Measurements from ENCODE around the gene CXXC5.
A peak's percentile ranks its signal among the peaks of the same experiment; 100 is the strongest.

CXXC5 gene

DNA sequence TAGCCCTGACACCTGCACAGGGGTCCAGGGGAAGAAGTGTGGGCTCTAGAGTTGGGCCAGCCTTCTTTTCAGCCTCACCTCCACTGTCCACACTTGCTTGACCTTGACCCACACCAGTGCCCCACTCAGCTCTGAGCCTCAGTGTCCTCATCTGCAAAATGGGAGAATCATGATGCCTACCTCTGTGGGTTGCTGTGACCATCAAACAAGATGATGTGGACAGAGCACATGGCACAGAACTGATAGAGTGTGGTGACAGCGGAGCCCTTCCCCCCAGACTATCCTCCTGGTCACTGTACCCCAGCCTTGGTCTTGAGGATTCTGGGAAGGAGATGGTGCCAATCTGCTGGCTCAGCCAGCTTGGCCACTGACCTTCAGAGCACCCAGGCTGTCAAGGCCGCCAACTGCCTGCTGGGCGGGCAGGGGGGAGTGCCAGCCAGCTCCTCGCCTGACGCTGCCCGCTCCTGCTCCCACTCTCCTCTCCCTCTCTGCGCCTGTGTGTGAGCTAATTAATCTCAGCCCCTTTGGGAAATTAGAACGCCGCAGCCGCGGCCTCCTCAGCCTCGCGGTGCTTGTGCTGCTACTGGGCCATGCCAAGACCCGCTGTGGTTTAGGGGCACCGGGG lies 16.7 kb downstream of the CXXC5 start:
- DNase-seq (ENCODE audit: low read depth in 3 of 3): no peak

DNA sequence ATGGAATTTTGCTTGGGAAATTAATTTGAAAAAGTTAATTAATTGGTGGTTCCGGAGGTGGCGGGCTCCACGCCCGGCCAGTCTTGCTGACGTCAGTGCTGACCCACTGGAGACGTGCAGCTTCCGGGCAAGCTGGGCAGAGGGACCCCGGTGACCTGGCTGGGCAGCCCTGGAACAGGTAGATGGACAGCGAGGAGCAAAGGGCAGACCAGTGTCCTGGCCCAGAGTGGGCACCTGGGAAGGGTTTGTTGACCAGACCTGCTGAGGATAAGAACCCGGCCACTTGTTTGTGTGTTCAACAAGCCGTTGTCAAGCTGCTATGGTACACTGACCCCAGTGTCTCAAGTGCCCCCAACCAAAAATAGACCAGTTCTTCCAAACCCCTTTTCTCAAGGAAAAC lies 17.5 kb downstream of the CXXC5 start:
- no peak for DNase-seq (ENCODE audit: low read depth in 3 of 3)

DNA sequence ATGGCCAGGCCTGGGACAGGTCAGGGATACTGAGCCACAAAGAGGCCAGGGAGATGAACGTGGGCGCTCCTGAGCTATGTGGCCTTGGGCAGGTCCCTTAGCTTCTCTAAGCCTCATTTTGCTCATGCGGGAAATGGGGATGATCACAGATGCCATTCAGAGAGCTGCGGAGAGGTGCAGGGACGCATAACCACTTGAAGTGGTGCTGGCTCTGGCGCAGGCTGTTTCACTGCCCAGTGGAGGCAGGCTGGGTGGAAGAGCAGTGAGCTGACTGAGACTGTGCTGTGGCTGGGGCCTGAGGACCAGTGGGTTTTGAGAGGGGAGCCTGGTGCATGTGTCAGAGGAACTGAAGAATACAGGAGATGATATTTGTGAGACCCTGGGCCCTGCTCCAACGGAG lies 18.4 kb downstream of the CXXC5 start:
- no peak for DNase-seq (ENCODE audit: low read depth in 3 of 3)

DNA sequence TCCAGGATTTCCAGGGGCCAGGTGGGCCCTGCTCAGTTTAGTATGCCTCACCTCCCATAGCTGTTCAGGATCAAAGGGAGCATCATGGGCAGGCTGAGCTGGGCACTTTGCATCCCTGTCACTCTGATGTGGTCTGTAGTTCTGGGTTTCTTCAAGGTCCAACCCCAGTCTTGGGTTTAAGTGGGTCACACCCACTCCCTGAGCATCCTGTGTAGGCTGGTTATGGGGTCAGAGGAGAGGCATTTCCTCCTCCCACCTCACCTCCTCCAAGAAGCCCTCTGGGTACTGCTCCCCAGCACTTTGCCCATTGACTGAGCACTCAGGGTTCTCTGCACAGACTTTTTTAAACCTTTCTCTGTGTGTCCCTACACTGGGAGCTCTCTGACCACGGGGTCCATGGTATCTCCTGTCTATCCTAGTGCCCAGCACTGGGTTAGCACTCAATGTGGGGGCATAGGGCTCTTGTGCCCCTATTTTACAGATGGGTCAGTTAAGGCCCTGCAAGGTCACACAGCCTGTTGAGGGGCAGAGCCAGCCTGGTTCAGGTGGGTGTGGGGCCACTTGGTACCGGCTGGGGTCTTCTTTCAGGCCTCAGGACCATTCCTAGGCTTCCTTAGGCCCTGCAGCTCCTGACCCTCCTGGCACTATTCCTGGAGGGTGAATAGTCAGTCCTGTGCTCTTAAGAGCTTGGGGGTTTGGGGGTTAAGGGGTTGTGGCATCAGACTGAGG lies 19.0 kb downstream of the CXXC5 start:
- no peak for DNase-seq (ENCODE audit: low read depth in 3 of 3)

DNA sequence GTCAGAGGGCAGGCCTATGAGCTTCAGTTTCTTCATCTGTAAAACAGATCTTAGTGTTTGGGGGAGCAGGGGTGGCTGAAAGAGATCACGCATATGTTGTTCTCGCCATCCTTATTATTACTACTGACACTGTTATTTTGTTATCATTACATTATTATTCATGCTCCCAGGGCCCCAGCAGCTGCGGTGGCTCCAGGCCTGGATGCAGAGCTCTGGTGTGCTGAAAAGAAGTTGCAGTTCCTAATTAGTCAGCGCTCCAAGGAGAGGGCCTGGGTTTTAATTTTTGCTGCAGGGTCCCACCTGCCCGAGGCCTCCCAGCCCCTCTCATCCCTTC lies 19.5 kb downstream of the CXXC5 start:
- no peak for DNase-seq (ENCODE audit: low read depth in 3 of 3)

- DNase-seq (ENCODE audit: low read depth in 3 of 3): peak in 1 of 3 experiments; percentile 27
Measured at GRCh38 chr5:139668064-139668880, 20.1 kb downstream of the CXXC5 start.

DNA sequence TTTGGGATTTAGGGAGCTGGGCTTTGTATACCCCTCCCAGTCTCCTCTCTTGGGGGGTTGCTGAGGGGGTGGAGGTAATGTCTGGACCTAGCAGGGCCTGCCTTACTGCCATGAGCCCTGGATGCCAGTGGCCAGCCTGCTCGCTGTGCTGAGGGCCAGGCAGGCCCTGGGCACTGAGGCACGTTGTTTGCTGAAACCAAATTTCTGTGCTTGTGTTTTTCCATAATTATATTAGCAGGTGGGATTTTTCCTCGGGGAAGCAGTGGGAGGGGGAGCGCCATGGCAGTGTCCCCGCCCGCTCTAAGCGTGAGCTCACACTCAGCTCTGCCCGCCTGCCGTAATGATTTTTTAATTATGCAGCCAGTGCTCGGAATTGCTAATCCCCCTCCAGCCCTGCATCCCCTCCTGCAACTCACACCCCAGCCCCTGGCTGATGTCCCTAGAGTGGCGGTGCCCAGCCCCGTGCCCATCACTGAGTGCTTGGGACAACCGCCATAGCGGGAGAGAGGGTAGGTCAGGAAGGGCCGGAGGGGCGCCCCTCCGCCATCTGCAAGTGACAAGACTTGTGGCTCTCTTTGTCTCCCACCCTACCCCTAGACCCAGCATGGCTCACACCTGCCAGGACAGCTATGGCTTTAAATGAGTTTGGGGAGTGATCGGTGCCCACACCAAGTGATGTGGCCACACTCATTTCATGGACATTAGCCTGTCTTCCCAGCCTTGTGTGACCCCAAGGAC lies 20.9 kb downstream of the CXXC5 start:
- DNase-seq (ENCODE audit: low read depth in 3 of 3): no peak

DNA sequence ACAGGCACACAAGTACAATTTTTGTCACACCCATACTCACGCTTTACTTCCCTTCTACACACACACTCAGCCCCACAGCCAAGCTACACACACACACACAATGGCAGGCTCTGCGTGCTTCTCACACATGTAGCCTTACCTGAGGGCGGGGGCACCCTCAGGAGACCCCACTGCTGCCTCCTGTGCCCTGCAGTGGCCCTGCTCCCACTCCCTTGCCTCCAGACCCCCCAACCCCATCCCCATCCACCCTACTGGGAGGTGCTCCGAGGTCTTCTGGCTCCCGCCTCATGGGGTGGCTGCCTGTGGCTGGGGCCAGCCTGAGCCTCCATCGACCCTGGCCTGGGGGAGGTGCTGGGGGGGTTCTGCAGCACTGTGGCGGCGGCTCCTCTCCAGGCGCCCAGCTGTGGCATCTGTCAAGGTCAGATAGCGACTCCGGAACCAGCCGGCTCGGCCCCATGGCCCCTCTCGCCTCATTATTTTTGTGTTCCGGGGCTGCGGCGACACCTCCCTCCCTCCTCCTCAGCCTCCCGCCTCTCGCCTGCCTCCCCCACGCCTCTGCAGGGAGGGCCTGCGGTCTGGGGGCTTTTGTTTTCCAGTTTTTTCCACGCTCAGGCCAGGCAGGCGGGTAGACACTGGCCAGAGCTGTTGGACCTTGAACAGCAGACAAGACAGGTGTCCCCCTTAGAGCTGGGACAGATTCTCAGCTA lies 21.7 kb downstream of the CXXC5 start:
- no peak for DNase-seq (ENCODE audit: low read depth in 3 of 3)

- DNase-seq (ENCODE audit: low read depth in 3 of 3): no peak
Measured at GRCh38 chr5:139670369-139671095, 22.4 kb downstream of the CXXC5 start.

- no peak for DNase-seq (ENCODE audit: low read depth in 3 of 3)
Measured at GRCh38 chr5:139671096-139671841, 23.1 kb downstream of the CXXC5 start.

DNA sequence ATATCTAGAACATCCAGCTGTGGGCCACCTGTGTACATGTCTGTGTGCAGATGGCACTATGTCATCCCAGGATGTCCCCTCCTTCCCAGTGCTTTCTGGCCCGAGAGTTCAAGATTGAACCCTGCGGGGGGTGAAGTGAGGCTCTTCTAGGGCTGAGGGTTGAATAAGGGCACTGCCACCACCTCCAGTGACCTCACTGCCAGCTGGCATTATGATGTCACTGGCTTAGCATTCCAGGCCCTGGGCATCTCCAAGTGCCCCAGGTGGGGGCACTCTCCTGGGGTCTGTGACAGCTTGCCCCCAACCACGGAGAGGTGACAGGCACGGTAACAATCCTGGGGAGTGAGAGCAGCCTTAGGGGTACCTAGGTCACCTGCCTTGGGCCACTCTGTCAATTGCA lies 27.1 kb downstream of the CXXC5 start:
- DNase-seq (ENCODE audit: low read depth in 3 of 3): no peak

- no peak for DNase-seq (ENCODE audit: low read depth in 3 of 3)
Measured at GRCh38 chr5:139675825-139676224, 27.7 kb downstream of the CXXC5 start.

- DNase-seq (ENCODE audit: low read depth in 3 of 3): no peak
Measured at GRCh38 chr5:139676406-139676805, 28.3 kb downstream of the CXXC5 start.

DNA sequence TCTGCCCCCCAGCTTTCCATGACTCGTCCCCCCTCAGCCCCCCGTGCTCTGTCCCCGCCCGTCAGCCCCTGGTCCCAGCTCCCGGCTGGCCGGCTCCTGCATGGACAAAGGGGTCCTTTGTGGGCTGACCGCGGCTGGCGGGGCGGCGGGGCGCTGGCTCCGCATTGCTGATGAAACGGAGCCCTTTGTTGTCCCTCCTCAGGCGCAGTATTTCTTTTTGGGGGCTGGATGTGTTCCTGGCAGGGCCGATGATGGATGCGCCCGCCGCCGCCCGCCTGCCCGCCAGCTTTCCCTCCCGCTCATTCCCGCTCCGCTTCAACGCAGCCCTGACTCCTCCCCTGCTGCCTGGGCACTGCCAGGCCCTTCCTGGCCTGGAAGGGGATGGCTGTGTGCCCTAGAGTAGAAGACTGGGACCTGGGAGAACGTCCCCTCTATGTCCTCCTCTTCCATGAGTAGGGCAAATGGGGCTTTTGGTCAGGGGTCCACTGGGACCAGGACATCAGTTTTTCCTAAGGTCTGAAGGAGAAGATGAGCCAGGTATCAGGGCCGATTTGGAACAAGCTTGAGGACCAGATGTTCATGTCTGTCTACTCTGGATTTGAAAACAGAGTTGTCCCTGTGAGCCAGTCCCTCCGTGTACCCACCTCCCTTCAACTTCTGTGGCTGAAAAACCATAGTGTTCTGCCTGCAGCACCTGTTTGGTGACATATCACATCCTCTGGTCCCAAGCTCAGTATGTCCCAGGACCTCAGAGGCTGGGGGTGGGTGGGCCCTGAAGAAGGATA lies 29.0 kb downstream of the CXXC5 start:
- no peak for DNase-seq (ENCODE audit: low read depth in 3 of 3)

GRCh38 chr5:139677736-139678613 lies 29.8 kb downstream of the CXXC5 start:
- DNase-seq (ENCODE audit: low read depth in 3 of 3): no peak

GRCh38 chr5:139678751-139679750 lies 30.9 kb downstream of the CXXC5 start:
- DNase-seq (ENCODE audit: low read depth in 3 of 3): no peak

Measured in stimulated activated CD4-positive, alpha-beta T cell treated with anti-CD3 and anti-CD28 coated beads, TNF-alpha, amount 100 ng/mL, for 24 hours (primary cell).